ENCODE results near the gene SPATA6L. TPM values are rescaled to one million over a fixed set of nuclear protein-coding genes. Genes with fewer than 3 reads are reported as not detected.

The SPATA6L gene
- total and polyA plus RNA-seq, 2 of the 4 experiments (the other 2 are of a cell fraction), result 0.18 to 0.84 TPM

DNA sequence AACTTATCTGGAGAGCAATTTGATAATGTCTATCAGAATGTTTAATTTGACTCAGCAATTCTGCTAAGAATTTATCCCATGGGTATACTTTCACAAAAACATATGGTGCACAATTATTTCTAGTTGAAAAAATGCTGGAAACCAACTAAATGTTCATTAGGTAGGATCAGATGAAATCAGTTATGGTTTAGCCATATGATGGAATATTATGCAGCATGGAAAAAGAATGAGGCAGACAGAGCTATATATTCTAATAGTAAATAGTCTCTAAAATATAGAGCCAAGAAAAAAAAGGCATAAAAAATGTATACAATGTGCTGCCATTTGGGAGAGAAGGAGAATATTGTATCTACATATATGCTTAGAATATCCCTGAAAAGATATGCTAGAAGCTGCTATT is 3.6 kb upstream of the SPATA6L start:
- Histone ChIP-seq H2BK120ac (ENCODE audit: low read depth, low read length) (no peak overlapping the region), H3K36me3 (ENCODE audit: control insufficient read depth, insufficient read depth, low read length) (no peaks in the 10 kb centered on the region), H4K5ac (ENCODE audit: low read depth, low read length) (no peak overlapping the region), H3K4me1 (ENCODE audit: control insufficient read depth, insufficient read depth, low read length) (no peaks in the 10 kb centered on the region; the same call in 1 of the 2 replicates), H4K8ac (ENCODE audit: low read depth in 2 of 2, low read length in 2 of 2) (no peak overlapping the region), H3K9me1 (ENCODE audit: insufficient read depth, low read length) (no peaks in the 10 kb centered on the region), H4K20me1 (ENCODE audit: insufficient read depth, low read length) (no peaks in the 10 kb centered on the region), H2BK20ac (ENCODE audit: low read depth, low read length) (no peak overlapping the region), H3K4me2 (ENCODE audit: low read depth, low read length) (no peak overlapping the region), H3K4me3 (ENCODE audit: insufficient read depth, low read depth, low read length) (no peak overlapping the region), H2BK5ac (ENCODE audit: low read depth, low read length, poor library complexity, severe bottlenecking) (no peak overlapping the region), H3K56ac (ENCODE audit: extremely low read depth, insufficient read depth, low read length) (no peak overlapping the region), H3K4ac (ENCODE audit: low read depth, low read length) (no peak overlapping the region), H4K91ac (ENCODE audit: insufficient read depth, low read depth, low read length) (no peak overlapping the region), H3K27me3 (ENCODE audit: control insufficient read depth, insufficient read depth, low read length) (no peaks in the 10 kb centered on the region; the same call in 1 of the 2 replicates), H3K14ac (replicated peaks; ENCODE audit: low read depth, low read length) (no peak overlapping the region), H3K23ac (ENCODE audit: low read depth, low read length) (no peak overlapping the region), H2AK9ac (replicated peaks; ENCODE audit: low read depth, low read length, poor library complexity) (no peak overlapping the region), H3K79me1 (ENCODE audit: low read depth in 1 of 2, low read length in 2 of 2) (no peaks in the 10 kb centered on the region), H3K27ac (ENCODE audit: insufficient read depth, low read length) (no peak overlapping the region), H2AFZ (replicated peaks; ENCODE audit: low read length, poor library complexity) (no peak overlapping the region), H3K9me3 (ENCODE audit: control insufficient read depth, insufficient read depth, low read length) (no peaks in the 10 kb centered on the region), H2AK5ac (ENCODE audit: low read depth, low read length) (no peak overlapping the region), H3K18ac (ENCODE audit: low read depth, low read length) (no peak overlapping the region), H3K9ac (ENCODE audit: low read depth, low read length) (no peak overlapping the region), H2BK15ac (ENCODE audit: low read depth, low read length) (no peak overlapping the region)
- TF ChIP-seq, protein P1, sequence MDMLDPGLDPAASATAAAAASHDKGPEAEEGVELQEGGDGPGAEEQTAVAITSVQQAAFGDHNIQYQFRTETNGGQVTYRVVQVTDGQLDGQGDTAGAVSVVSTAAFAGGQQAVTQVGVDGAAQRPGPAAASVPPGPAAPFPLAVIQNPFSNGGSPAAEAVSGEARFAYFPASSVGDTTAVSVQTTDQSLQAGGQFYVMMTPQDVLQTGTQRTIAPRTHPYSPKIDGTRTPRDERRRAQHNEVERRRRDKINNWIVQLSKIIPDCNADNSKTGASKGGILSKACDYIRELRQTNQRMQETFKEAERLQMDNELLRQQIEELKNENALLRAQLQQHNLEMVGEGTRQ (IDR thresholded peaks at IDR 0.05; ENCODE audit: low read depth, low read length), result no peak
- no peak for TF ChIP-seq CHD1 (IDR thresholded peaks at IDR 0.05; ENCODE audit: low read depth, low read length)
- TF ChIP-seq RFX5 (IDR thresholded peaks at IDR 0.05; ENCODE audit: low read depth, low read length), result no peak
- no peak for TF ChIP-seq SMC3 (IDR thresholded peaks at IDR 0.05; ENCODE audit: low read depth, low read length)
- TF ChIP-seq RAD21 (IDR thresholded peaks at IDR 0.05; ENCODE audit: low read length), result no peak
- TF ChIP-seq CEBPB (IDR thresholded peaks at IDR 0.05; ENCODE audit: low read depth, low read length), result no peak
- TF ChIP-seq RCOR1 (IDR thresholded peaks at IDR 0.05; ENCODE audit: insufficient replicate concordance, low read length), result no peak
- TF ChIP-seq, protein P2, sequence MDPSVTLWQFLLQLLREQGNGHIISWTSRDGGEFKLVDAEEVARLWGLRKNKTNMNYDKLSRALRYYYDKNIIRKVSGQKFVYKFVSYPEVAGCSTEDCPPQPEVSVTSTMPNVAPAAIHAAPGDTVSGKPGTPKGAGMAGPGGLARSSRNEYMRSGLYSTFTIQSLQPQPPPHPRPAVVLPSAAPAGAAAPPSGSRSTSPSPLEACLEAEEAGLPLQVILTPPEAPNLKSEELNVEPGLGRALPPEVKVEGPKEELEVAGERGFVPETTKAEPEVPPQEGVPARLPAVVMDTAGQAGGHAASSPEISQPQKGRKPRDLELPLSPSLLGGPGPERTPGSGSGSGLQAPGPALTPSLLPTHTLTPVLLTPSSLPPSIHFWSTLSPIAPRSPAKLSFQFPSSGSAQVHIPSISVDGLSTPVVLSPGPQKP (IDR thresholded peaks at IDR 0.05; ENCODE audit: borderline replicate concordance, low read depth, low read length), result no peak
- no peak for TF ChIP-seq MAFK (IDR thresholded peaks at IDR 0.05; ENCODE audit: low read depth, low read length)
- no peak for TF ChIP-seq MXI1 (IDR thresholded peaks at IDR 0.05; ENCODE audit: borderline replicate concordance, low read depth, low read length)
- TF ChIP-seq BHLHE40 (IDR thresholded peaks at IDR 0.05; ENCODE audit: low read depth, low read length), result no peak
- TF ChIP-seq POLR2A (IDR thresholded peaks at IDR 0.05; ENCODE audit: low read depth, low read length), result no peak
- TF ChIP-seq NFE2L2 (IDR thresholded peaks at IDR 0.05; ENCODE audit: low read depth, low read length), result no peak
- TF ChIP-seq MAZ (IDR thresholded peaks at IDR 0.05; ENCODE audit: borderline replicate concordance, low read depth, low read length), result no peak
- TF ChIP-seq, protein P3, sequence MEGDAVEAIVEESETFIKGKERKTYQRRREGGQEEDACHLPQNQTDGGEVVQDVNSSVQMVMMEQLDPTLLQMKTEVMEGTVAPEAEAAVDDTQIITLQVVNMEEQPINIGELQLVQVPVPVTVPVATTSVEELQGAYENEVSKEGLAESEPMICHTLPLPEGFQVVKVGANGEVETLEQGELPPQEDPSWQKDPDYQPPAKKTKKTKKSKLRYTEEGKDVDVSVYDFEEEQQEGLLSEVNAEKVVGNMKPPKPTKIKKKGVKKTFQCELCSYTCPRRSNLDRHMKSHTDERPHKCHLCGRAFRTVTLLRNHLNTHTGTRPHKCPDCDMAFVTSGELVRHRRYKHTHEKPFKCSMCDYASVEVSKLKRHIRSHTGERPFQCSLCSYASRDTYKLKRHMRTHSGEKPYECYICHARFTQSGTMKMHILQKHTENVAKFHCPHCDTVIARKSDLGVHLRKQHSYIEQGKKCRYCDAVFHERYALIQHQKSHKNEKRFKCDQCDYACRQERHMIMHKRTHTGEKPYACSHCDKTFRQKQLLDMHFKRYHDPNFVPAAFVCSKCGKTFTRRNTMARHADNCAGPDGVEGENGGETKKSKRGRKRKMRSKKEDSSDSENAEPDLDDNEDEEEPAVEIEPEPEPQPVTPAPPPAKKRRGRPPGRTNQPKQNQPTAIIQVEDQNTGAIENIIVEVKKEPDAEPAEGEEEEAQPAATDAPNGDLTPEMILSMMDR (conservative IDR thresholded peaks at IDR 0.05; ENCODE audit: low read depth, low read length), result no peak
- ChIA-PET CTCF (interaction anchor here (0.9 kb wide), 1 partner anchor 10 kb away, joined by 3 read pairs; the partner anchor contains the start of gene CDC37L1), POLR2A (ENCODE audit: unreplicated experiment) (no interaction called here)
- no TSS peak for BruUV-seq (replicated peaks)
- dilution Hi-C loops (cut with HindIII; ENCODE audit: low sequenced_read_pairs, unreplicated experiment), result no loop called here
- intact Hi-C loops (cut with micrococcal nuclease), result loop anchor here (10.0 kb wide), 1 partner anchor 355 kb away; no protein-coding TSS in a partner anchor
- ATAC-seq (ENCODE audit: low read depth) (no peak), DNase-seq (no peak)
- in situ Hi-C loops (cut with MboI; ENCODE audit: low sequenced_read_pairs), result no loop called here
